Measurements from ENCODE around the gene APOL1. TPM values are rescaled to one million over a fixed set of nuclear protein-coding genes. Genes with fewer than 3 reads are reported as not detected.

APOL1 gene
- total and polyA plus RNA-seq, 2 of the 13 experiments (the other 11 are each of a cell fraction or from before 2014, with no cell fraction given), result 20.3 to 75.0 TPM

GRCh38 chr22:36239401-36240171 is 13.3 kb upstream of the APOL1 start, which contains the start of gene APOL2 (continued):
- TF ChIP-seq ZHX2 (IDR thresholded peaks at IDR 0.05; ENCODE audit: low read depth) (no peak), ZHX2 (CRISPR knock-in tag; IDR thresholded peaks at IDR 0.05; ENCODE audit: borderline replicate concordance) (no peak), UBTF (CRISPR knock-in tag; IDR thresholded peaks at IDR 0.05) (0 out of 2 replicates have a peak, but pooled peaks have one; percentile 29), TCF7 (IDR thresholded peaks at IDR 0.05; ENCODE audit: low read depth) (no peak), MYPOP (CRISPR knock-in tag; IDR thresholded peaks at IDR 0.05) (peak; percentile 69; the same call in 1 of the 2 replicates), HDAC6 (IDR thresholded peaks at IDR 0.05; ENCODE audit: low read depth, low read length) (no peak), NFKBIZ (CRISPR knock-in tag; IDR thresholded peaks at IDR 0.05) (no peak), ZNF354B (CRISPR knock-in tag; IDR thresholded peaks at IDR 0.05) (no peak), GABPB1 (CRISPR knock-in tag; IDR thresholded peaks at IDR 0.05) (peak; percentile 60), FOXJ3 (CRISPR knock-in tag; IDR thresholded peaks at IDR 0.05; ENCODE audit: borderline replicate concordance) (no peak), PHF8 (CRISPR knock-in tag; IDR thresholded peaks at IDR 0.05) (0 out of 2 replicates have a peak, but pooled peaks have one; percentile 42), REST (IDR thresholded peaks at IDR 0.05; ENCODE audit: borderline replicate concordance in 1 of 2, low read depth in 1 of 2, low read length in 2 of 2) (no peak), IRF1 (CRISPR knock-in tag; IDR thresholded peaks at IDR 0.05; ENCODE audit: low read depth) (peak; percentile 100)
